ENCODE results near the gene HLA-DPA1. TPM values are rescaled to one million over a fixed set of nuclear protein-coding genes. Genes with fewer than 3 reads are reported as not detected.
A peak's percentile ranks its signal among the peaks of the same experiment; 100 is the strongest.

HLA-DPA1 gene
- total RNA-seq, 1 experiment from 2014 or later = 0.43 TPM

DNA sequence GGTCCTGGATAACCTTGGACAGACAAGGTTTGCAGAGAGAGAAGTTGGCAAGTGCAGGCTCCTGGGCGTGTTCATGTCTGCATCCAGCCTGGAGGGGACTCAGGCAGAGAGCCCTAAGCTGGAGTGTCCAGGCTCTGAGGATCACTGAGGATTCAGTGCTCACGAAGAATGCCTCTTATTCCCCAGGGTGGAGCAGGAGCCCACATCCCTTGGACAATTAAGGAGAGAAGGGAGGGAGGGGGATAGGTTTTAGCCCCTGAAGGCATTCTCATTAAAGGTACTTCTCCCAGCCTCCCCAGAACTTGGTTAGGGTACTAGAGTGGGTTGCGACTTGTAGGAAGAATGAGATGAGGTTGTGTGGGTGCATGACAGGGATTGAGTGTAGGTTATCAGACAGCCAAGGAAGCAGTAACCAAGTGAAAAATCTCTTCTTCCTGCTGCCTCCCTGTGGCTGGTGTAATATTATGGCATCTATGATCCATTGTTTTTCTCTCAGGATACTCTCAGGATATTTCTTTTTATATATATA is 3.0 kb upstream of the HLA-DPA1 start:
- Histone ChIP-seq H3K4me1 (ENCODE audit: insufficient read depth, low read length, poor library complexity, severe bottlenecking) (no peaks in the 10 kb centered on the region), H3K36me3 (ENCODE audit: insufficient read depth, low read length, poor library complexity, severe bottlenecking) (no peaks in the 10 kb centered on the region), H3K27ac (ENCODE audit: low read depth, low read length, poor library complexity, severe bottlenecking) (no peak overlapping the region), H3K27me3 (replicated peaks; ENCODE audit: insufficient read depth, low read depth, low read length, poor library complexity) (peaks cover 16% of the 10 kb centered on the region), H3K4me3 (ENCODE audit: low read depth, low read length, poor library complexity, severe bottlenecking) (no peak overlapping the region), H3K9me3 (ENCODE audit: low read depth, low read length, poor library complexity, severe bottlenecking) (no peaks in the 10 kb centered on the region)
- BruUV-seq (replicated peaks) = no TSS peak
- POLR2A ChIA-PET (ENCODE audit: low non-redundant PET) = interaction anchor here (0.6 kb wide), 1 partner anchor 123 kb away, joined by 4 read pairs; no protein-coding TSS in a partner anchor
- intact Hi-C loops (cut with micrococcal nuclease; ENCODE audit: unreplicated experiment) = loop anchor here (10.0 kb wide), 1 partner anchor 52 kb away; no protein-coding TSS in a partner anchor
- no peak for DNase-seq (ENCODE audit: low spot score)
- CTCF ChIA-PET = no interaction called here
- TF ChIP-seq, protein P1, sequence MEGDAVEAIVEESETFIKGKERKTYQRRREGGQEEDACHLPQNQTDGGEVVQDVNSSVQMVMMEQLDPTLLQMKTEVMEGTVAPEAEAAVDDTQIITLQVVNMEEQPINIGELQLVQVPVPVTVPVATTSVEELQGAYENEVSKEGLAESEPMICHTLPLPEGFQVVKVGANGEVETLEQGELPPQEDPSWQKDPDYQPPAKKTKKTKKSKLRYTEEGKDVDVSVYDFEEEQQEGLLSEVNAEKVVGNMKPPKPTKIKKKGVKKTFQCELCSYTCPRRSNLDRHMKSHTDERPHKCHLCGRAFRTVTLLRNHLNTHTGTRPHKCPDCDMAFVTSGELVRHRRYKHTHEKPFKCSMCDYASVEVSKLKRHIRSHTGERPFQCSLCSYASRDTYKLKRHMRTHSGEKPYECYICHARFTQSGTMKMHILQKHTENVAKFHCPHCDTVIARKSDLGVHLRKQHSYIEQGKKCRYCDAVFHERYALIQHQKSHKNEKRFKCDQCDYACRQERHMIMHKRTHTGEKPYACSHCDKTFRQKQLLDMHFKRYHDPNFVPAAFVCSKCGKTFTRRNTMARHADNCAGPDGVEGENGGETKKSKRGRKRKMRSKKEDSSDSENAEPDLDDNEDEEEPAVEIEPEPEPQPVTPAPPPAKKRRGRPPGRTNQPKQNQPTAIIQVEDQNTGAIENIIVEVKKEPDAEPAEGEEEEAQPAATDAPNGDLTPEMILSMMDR (conservative IDR thresholded peaks at IDR 0.05; ENCODE audit: low read depth, low read length) = no peak
- no peak for TF ChIP-seq EZH2 (IDR thresholded peaks at IDR 0.05; ENCODE audit: borderline replicate concordance, low read depth, low read length, poor library complexity, severe bottlenecking)

DNA sequence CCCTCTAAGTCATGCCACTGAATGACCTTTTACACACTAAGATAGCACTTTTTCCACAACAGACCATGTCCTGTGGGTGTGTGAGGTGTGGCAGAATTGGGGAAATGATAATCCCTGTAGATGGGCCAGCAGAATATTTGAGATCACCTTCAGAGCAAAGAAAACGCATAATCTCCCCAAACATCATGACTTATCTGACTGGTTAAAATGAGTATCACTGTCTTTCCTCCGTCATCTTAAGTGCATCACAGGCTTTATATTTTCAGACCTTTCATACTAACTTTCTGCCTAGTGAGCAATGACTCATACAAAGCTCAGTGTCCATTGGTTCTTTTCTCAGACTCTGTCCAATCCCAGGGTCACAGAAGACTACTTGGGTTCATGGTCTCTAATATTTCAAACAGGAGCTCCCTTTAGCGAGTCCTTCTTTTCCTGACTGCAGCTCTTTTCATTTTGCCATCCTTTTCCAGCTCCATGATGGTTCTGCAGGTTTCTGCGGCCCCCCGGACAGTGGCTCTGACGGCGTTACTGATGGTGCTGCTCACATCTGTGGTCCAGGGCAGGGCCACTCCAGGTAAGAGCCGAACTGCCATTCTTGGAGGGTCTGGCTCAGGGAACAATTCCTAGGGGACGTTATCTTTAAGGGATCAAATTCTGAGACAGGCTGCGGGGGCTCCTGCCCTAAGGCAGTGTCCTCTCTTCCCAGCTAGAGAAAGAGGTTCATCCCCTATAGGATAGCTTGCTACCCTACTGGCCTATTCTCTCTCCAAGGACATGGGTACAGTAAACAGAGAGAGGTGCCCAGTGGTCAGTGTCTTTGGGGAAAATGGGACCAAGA is 2.3 kb upstream of the HLA-DPA1 start, which contains the start of gene HLA-DPB1:
HLA-DPB1 (plus strand) TSS at position 423 of the 838 bp plus-strand sequence; CDS start at position 475, 52 bp downstream.
- POLR2A ChIA-PET (ENCODE audit: low non-redundant PET) = interaction anchor here (0.6 kb wide), 1 partner anchor 124 kb away, joined by 4 read pairs; no protein-coding TSS in a partner anchor
- intact Hi-C loops (cut with micrococcal nuclease; ENCODE audit: unreplicated experiment) = loop anchor here (10.0 kb wide), 1 partner anchor 51 kb away; no protein-coding TSS in a partner anchor
- no peaks in the 10 kb centered on the region for H3K9me3 ChIP-seq (ENCODE audit: low read depth, low read length, poor library complexity, severe bottlenecking)
- no peak within 1 kb of the TSS for H3K27ac ChIP-seq (ENCODE audit: low read depth, low read length, poor library complexity, severe bottlenecking)
- no TSS peak for BruUV-seq (replicated peaks)
- no peaks in the 10 kb centered on the region for H3K36me3 ChIP-seq (ENCODE audit: insufficient read depth, low read length, poor library complexity, severe bottlenecking)
- no peak for TF ChIP-seq EZH2 (IDR thresholded peaks at IDR 0.05; ENCODE audit: borderline replicate concordance, low read depth, low read length, poor library complexity, severe bottlenecking)
- TF ChIP-seq, protein P1 (conservative IDR thresholded peaks at IDR 0.05; ENCODE audit: low read depth, low read length) = no peak
- no peak within 1 kb of the TSS for H3K4me3 ChIP-seq (ENCODE audit: low read depth, low read length, poor library complexity, severe bottlenecking)
- CTCF ChIA-PET = no interaction called here
- DNase-seq (ENCODE audit: low spot score) = peak; percentile 50
- no peaks in the 10 kb centered on the region for H3K4me1 ChIP-seq (ENCODE audit: insufficient read depth, low read length, poor library complexity, severe bottlenecking)
- peaks cover 16% of the 10 kb centered on the region for H3K27me3 ChIP-seq (replicated peaks; ENCODE audit: insufficient read depth, low read depth, low read length, poor library complexity)

DNA sequence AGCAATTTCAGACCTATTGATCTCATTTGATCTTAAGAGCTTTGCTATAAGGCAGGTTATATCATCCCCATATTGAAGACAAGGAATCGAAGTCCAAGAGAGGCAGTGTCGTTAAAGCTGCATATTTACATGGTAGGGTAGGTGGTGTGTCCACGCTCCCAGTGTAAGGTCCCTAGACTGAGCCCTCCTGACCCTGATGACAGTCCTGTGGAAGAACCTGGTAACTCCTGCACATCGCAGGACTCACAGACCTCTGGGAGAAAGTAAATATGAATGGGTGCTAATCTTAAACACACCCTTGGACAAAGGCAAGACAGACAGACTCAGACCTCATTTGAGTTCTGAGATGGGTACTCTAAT is 1.7 kb upstream of the HLA-DPA1 start:
- Histone ChIP-seq H3K27ac (ENCODE audit: low read depth, low read length, poor library complexity, severe bottlenecking) (no peak overlapping the region), H3K36me3 (ENCODE audit: insufficient read depth, low read length, poor library complexity, severe bottlenecking) (no peaks in the 10 kb centered on the region), H3K4me1 (ENCODE audit: insufficient read depth, low read length, poor library complexity, severe bottlenecking) (no peaks in the 10 kb centered on the region), H3K4me3 (ENCODE audit: low read depth, low read length, poor library complexity, severe bottlenecking) (no peak overlapping the region), H3K27me3 (replicated peaks; ENCODE audit: insufficient read depth, low read depth, low read length, poor library complexity) (peaks cover 16% of the 10 kb centered on the region), H3K9me3 (ENCODE audit: low read depth, low read length, poor library complexity, severe bottlenecking) (no peaks in the 10 kb centered on the region)
- no peak for TF ChIP-seq EZH2 (IDR thresholded peaks at IDR 0.05; ENCODE audit: borderline replicate concordance, low read depth, low read length, poor library complexity, severe bottlenecking)
- TF ChIP-seq, protein P1 (conservative IDR thresholded peaks at IDR 0.05; ENCODE audit: low read depth, low read length) = no peak
- intact Hi-C loops (cut with micrococcal nuclease; ENCODE audit: unreplicated experiment) = loop anchor here (10.0 kb wide), 1 partner anchor 50 kb away; no protein-coding TSS in a partner anchor
- BruUV-seq (replicated peaks) = no TSS peak
- ChIA-PET CTCF (no interaction called here), POLR2A (ENCODE audit: low non-redundant PET) (no interaction called here)
- no peak for DNase-seq (ENCODE audit: low spot score)

All from A673 (cell line).